Neural cell (in vitro differentiated cells): ENCODE measurements around the gene FAM83C. TPM values are rescaled to one million over a fixed set of nuclear protein-coding genes. Genes with fewer than 3 reads are reported as not detected.

Experiments
- H2AFZ ChIP-seq: fragments of 200-600, 300-800 bp; sonication (generic), shearing (Covaris generic); 2 replicates; pipeline ENCODE4 v1.6.0; 2014; ENCODE audit warnings: low read depth, mild to moderate bottlenecking, antibody characterized with exemption, low read length, moderate library complexity
- H3F3A ChIP-seq: fragments of 200-600 bp; shearing (Covaris generic); 2 replicates; pipeline ENCODE4 v1.6.1; 2016; ENCODE audit warnings: mild to moderate bottlenecking, moderate library complexity, mixed read lengths, antibody characterized with exemption, low read length; ENCODE audit not compliant: insufficient read depth, poor library complexity, severe bottlenecking
- H3K27ac ChIP-seq: fragments of 200-600, 300-800 bp; sonication (generic), shearing (Covaris generic); 2 replicates; pipeline ENCODE4 v1.5.1; 2014; ENCODE audit warnings: mild to moderate bottlenecking, low read length, moderate library complexity
- H3K27me3 ChIP-seq: fragments of 300-800, 200-600 bp; sonication (generic), shearing (Covaris generic); 2 replicates; pipeline ENCODE4 v1.6.0; 2014; ENCODE audit warnings: mild to moderate bottlenecking, low read depth, low read length, moderate library complexity; ENCODE audit not compliant: insufficient read depth
- H3K36me3 ChIP-seq: fragments of 300-800, 200-600 bp; sonication (generic), shearing (Covaris generic); 2 replicates; pipeline ENCODE4 v1.5.1; 2014; ENCODE audit warnings: mild to moderate bottlenecking, antibody characterized with exemption, low read length, moderate library complexity; ENCODE audit not compliant: insufficient read depth
- H3K4me2 ChIP-seq: fragments of 300-800, 200-600 bp; sonication (generic), shearing (Covaris generic); 2 replicates; pipeline ENCODE4 v1.6.0; 2014; ENCODE audit warnings: mild to moderate bottlenecking, low read length
- H3K4me3 ChIP-seq: fragments of 300-800, 200-600 bp; sonication (generic), shearing (Covaris generic); 2 replicates; pipeline ENCODE4 v1.5.1; 2014; ENCODE audit warnings: mild to moderate bottlenecking, low read length, moderate library complexity
- H3K79me2 ChIP-seq: fragments of 200-600 bp; shearing (Covaris generic); replicated peaks from 2 replicates; pipeline ENCODE4 v1.6.0; 2014; ENCODE audit warnings: mild to moderate bottlenecking, low read length, moderate library complexity; ENCODE audit not compliant: insufficient read depth
- H3K9ac ChIP-seq: fragments of 300-800, 200-600 bp; sonication (generic), shearing (Covaris generic); 2 replicates; pipeline ENCODE4 v1.6.1; 2016; ENCODE audit warnings: mild to moderate bottlenecking, low read length, mixed read lengths
- H3K9me2 ChIP-seq: fragments of 200-600 bp; shearing (Covaris generic); 2 replicates; pipeline ENCODE4 v1.6.1; 2016; ENCODE audit warnings: mild to moderate bottlenecking, low read length, mixed read lengths; ENCODE audit not compliant: insufficient read depth
- H3K9me3 ChIP-seq: fragments of 200-600, 300-800 bp; sonication (generic), shearing (Covaris generic); 2 replicates; pipeline ENCODE4 v1.6.1; 2016; ENCODE audit warnings: mild to moderate bottlenecking, mixed run types, low read length, moderate library complexity, mixed read lengths
- H4K20me1 ChIP-seq: fragments of 200-600 bp; shearing (Covaris generic); 2 replicates; pipeline ENCODE4 v1.6.1; 2016; ENCODE audit warnings: mild to moderate bottlenecking, mixed run types; ENCODE audit not compliant: insufficient read depth
- CTCF ChIP-seq: fragments of 450-650 bp; IDR thresholded peaks from 2 replicates; pipeline ENCODE4 v1.5.1; 2014; ENCODE audit warnings: antibody characterized with exemption, mild to moderate bottlenecking, moderate library complexity; ENCODE audit not compliant: poor library complexity, severe bottlenecking
- EP300 ChIP-seq: fragments of 450-650 bp; conservative IDR thresholded peaks from 2 replicates; pipeline ENCODE4 v1.6.1; 2014; ENCODE audit warnings: antibody characterized with exemption, mild to moderate bottlenecking, moderate library complexity; ENCODE audit not compliant: poor library complexity, severe bottlenecking
- EZH2 ChIP-seq: fragments of 200-600, 300-800 bp; shearing (Covaris generic), sonication (generic); IDR thresholded peaks from 2 replicates; pipeline ENCODE4 v1.6.1; 2014; ENCODE audit warnings: antibody characterized with exemption, low read length, borderline replicate concordance, mild to moderate bottlenecking; ENCODE audit not compliant: insufficient read depth, poor library complexity, severe bottlenecking
- MXI1 ChIP-seq: fragments of 450-650 bp; conservative IDR thresholded peaks from 2 replicates; pipeline ENCODE4 v1.6.1; 2014; ENCODE audit warnings: antibody characterized with exemption, mild to moderate bottlenecking; ENCODE audit not compliant: poor library complexity, severe bottlenecking
- POLR2AphosphoS5 ChIP-seq: IDR thresholded peaks from 2 replicates; pipeline ENCODE4 v1.6.1; 2012
- RAD21 ChIP-seq: fragments of 450-650 bp; conservative IDR thresholded peaks from 2 replicates; pipeline ENCODE4 v1.6.1; 2014; ENCODE audit warnings: antibody characterized with exemption, mild to moderate bottlenecking, moderate library complexity
- REST ChIP-seq: IDR thresholded peaks from 2 replicates; pipeline ENCODE4 v1.6.1; 2012; ENCODE audit warnings: borderline replicate concordance
- SMC3 ChIP-seq: fragments of 450-650 bp; conservative IDR thresholded peaks from 2 replicates; pipeline ENCODE4 v1.6.1; 2014; ENCODE audit warnings: antibody characterized with exemption, mild to moderate bottlenecking, moderate library complexity; ENCODE audit not compliant: poor library complexity
- TAF1 ChIP-seq: IDR thresholded peaks from 2 replicates; pipeline ENCODE4 v1.6.1; 2012; ENCODE audit warnings: low read depth
- polyA plus RNA-seq: library from polyadenylated mRNA; depleted of rRNA; stranded (reverse); fragments of >200 nt; gene quantifications from 2 replicates; pipeline ENCODE4 v1.2.3, GENCODE V29; 2014

Gene FAM83C
- polyA plus RNA-seq, 1 donor from 2014 or later, result not detected

GRCh38 chr20:35327074-35327976 is 35.1 kb upstream of the FAM83C start:
- Histone ChIP-seq H3F3A (no peaks in the 10 kb centered on the region), H3K9me3 (no peaks in the 10 kb centered on the region), H3K27ac (no peak overlapping the region), H3K4me3 (no peak overlapping the region), H4K20me1 (no peaks in the 10 kb centered on the region), H2AFZ (no peak overlapping the region), H3K4me2 (no peak overlapping the region), H3K9ac (no peak overlapping the region), H3K36me3 (no peaks in the 10 kb centered on the region), H3K79me2 (no peaks in the 10 kb centered on the region), H3K27me3 (no peaks in the 10 kb centered on the region), H3K9me2 (no peaks in the 10 kb centered on the region)
- TF ChIP-seq SMC3 (no peak), MXI1 (no peak), CTCF (no peak), REST (no peak), POLR2AphosphoS5 (no peak), RAD21 (no peak), TAF1 (no peak), EZH2 (no peak), EP300 (no peak)

GRCh38 chr20:35326740-35327073 is 34.5 kb upstream of the FAM83C start:
- H3K27ac ChIP-seq, result no peak overlapping the region
- no peaks in the 10 kb centered on the region for H3K79me2 ChIP-seq
- H3K27me3 ChIP-seq, result no peaks in the 10 kb centered on the region
- H3K4me2 ChIP-seq, result no peak overlapping the region
- no peak overlapping the region for H3K9ac ChIP-seq
- H2AFZ ChIP-seq, result no peak overlapping the region
- H3K36me3 ChIP-seq, result no peaks in the 10 kb centered on the region
- no peaks in the 10 kb centered on the region for H3K9me2 ChIP-seq
- H3K4me3 ChIP-seq, result no peak overlapping the region
- no peaks in the 10 kb centered on the region for H4K20me1 ChIP-seq
- H3F3A ChIP-seq, result no peaks in the 10 kb centered on the region
- TF ChIP-seq SMC3 (no peak), REST (no peak), RAD21 (no peak), CTCF (no peak), TAF1 (no peak), POLR2AphosphoS5 (no peak), MXI1 (no peak), EP300 (no peak), EZH2 (no peak)
- no peaks in the 10 kb centered on the region for H3K9me3 ChIP-seq
